ENCODE data around the gene PTGIS.
"Not testable (repeated sequence)": the region's sequence is repeated elsewhere in the genome, so short reads cannot be mapped to it uniquely, and the experiment has no call there.

The PTGIS gene

GRCh38 chr20:49567421-49568277, at the start of gene PTGIS:
PTGIS (minus strand) TSS chr20:49568137; CDS start chr20:49568116, 21 bp downstream.
- DNase-seq = no peak

GRCh38 chr20:49617394-49617793, 49.5 kb upstream of the PTGIS start:
- not testable (repeated sequence) for DNase-seq

- no peak for DNase-seq
These were observed 48.4 kb upstream of the PTGIS start for GRCh38 chr20:49616154-49617007.

- no peak for DNase-seq
These were observed 47.6 kb upstream of the PTGIS start for GRCh38 chr20:49615401-49616153.

GRCh38 chr20:49615051-49615400, 47.1 kb upstream of the PTGIS start:
- DNase-seq = not testable (repeated sequence)

GRCh38 chr20:49614338-49615050, 46.6 kb upstream of the PTGIS start:
- DNase-seq = no peak

GRCh38 chr20:49612127-49612738, 44.3 kb upstream of the PTGIS start:
- DNase-seq = no peak

- DNase-seq = not testable (repeated sequence)
These were observed 43.7 kb upstream of the PTGIS start for GRCh38 chr20:49611539-49612126.

GRCh38 chr20:49610691-49611538, 43.0 kb upstream of the PTGIS start:
- peak; percentile 75 for DNase-seq

- peak; percentile 62 for DNase-seq
These were observed 41.1 kb upstream of the PTGIS start for GRCh38 chr20:49608752-49609670.

- DNase-seq = no peak
These were observed 39.6 kb upstream of the PTGIS start for GRCh38 chr20:49607568-49607967.

GRCh38 chr20:49603209-49603627, 35.3 kb upstream of the PTGIS start:
- DNase-seq = no peak

GRCh38 chr20:49602345-49603208, 34.6 kb upstream of the PTGIS start:
- no peak for DNase-seq

- DNase-seq = no peak
These were observed 33.4 kb upstream of the PTGIS start for GRCh38 chr20:49601153-49601924.

- no peak for DNase-seq
These were observed 31.8 kb upstream of the PTGIS start for GRCh38 chr20:49599746-49600113.

- no peak for DNase-seq
These were observed 30.0 kb upstream of the PTGIS start for GRCh38 chr20:49597825-49598395.

Measured in CD4-positive, alpha-beta T cell treated with Interleukin-15 for 1 hour (primary cell).